HG02678 (cell line): Measurements from ENCODE around the gene PTX3.

Experiments used
- ATAC-seq: cut with Tn5 transposase; IDR thresholded peaks from one replicate; pipeline ENCODE4 v1.9.1; 2021; ENCODE audit warnings: mild to moderate bottlenecking, moderate library complexity; ENCODE audit not compliant: unreplicated experiment

The PTX3 gene

DNA sequence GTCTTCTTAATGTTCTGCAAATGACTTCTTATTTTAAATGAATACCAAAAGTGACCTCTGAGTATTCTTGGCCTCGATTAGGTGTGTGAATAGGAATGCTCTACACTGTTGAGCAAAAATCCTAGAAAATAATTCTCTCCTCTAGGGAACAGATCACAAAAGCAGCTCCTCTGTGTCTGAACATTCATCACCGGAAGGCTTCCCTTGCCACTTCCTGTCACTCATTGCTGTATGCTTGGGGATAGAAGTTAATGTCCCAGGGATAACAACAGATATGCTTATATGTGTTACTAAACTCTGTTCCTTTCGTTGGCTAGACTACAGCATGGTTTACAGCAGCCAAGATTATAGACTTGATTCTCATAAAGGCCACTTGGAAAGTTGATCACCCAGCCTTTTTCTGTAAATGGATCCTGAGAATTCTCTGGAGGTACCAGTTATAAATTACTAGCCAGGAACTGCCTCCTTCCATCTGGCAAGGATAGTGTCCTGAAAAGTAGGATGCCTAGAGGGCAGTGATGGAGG, 16.0 kb upstream of the PTX3 start:
- ATAC-seq: no peak

DNA sequence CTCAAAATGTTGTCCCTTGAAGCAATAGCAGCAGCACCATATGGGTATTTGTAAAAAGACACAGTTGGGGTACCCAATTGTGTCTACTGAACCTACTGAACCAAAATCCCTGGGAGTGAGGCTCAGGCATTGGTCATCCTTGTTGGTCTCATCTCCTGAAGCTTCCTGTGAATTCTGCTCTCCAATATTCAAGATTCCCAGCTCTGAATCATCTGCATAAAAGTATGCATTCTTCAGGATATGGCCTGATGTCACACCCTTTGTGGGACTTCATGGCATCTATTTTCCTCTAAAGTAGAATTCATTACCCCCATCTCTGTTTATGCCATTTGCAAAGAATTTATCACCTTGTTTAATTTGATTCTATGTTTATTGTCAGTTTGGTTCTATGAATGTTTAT, 13.3 kb upstream of the PTX3 start:
- ATAC-seq: no peak

DNA sequence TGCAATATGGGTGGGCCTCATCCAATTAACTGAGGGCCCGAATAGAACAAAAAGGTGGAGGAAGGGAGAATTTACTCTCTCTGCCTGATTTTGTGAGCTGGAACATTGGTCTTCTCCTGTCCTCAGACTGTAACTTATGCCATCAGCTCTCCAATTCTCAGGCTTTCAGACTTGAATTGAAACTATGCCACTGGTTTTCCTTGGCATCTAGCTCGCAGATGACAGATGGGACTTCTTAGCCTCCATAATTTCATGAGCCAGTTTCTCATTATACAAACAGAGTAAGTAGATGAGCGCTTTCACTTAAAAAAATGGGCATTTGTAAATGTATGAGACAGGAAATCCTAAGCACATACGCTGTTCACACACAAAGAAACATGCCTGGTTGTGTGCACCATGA, 8.7 kb upstream of the PTX3 start:
- no peak for ATAC-seq

DNA sequence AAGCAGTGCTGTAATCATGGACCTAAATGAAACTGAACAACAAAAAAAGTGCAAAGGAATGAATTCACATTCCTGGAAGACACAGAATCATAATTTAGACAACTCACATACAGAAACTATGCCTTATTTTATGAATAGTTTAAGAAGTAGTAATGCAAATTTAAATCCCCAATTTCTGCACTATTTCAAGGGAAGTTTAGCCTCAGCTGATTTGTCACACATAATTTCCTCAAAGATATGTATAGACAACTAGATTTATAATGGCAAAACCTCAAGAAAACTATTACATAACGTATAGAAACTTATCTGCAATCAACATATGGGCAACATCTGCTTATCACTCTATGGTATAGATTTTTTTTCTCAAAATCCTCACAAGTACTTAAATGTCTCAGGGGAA, 7.8 kb upstream of the PTX3 start:
- ATAC-seq: no peak

DNA sequence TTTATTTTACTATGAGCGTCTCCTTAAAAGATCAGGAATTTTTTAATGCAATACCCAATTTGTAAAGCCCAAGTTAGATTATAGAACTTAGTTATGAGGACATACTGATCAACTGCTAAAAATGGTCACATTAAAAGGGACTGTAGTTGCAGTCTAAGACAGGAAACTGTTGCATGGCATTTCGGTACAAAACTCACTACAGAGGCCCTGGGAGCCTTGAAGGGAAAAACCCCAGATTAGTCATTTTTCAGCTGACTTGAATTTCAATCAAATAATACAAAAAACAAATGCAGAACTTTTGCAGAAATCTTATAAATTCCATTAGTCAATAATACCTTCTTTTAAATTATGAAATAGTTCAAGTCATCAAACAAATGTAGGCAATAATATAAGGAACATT, 6.9 kb upstream of the PTX3 start:
- no peak for ATAC-seq

DNA sequence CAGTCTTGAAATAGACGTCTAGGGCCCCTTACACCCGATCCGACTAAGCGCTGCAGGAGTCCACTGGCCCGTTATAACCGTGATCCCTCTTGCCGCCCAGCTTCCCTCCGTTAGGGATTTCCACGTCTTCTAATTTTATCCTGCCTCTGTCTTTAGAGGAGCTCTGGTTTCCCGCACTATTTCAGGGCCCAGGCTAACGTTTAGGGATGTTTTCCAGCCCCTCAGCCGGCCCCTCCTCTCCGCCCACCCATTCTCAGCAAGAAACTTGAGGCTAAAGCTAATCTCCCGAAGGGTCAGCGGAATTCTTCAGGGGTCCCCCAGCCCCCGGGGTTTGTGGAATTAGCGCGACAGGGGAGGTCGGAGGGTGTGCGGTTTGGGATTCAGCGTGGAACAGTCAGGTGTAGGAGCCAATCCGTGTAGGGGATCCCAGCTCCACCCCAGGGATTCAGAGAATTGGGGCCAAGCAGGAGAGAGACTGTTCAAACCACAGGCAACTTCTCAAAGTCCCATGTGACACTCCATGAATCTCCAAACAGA, 1.6 kb downstream of the PTX3 start:
- ATAC-seq: no peak

DNA sequence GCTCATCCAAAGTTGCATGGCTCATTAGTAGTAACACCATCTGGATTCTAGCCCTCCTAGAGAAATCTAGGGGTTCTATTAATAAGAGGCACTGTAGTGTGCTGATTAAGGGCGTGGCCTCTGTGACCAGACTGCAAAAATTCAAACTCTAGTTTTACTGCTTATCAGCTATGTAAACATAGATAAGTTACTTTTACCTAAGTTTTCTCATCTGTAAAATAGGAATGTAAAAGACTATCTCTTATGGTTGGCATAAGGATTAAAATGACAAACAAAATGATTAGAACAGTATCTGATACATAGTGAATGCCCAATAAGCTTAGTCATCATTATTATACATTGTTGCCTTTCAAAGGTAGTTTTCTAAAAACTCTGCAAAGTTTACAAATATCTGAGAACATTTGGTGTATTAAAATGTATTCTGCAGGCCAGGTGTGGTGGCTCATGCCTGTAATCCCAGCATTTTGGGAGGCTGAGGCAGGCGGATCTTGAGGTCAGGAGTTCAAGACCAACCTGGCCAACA, 4.5 kb downstream of the PTX3 start:
- ATAC-seq: no peak

DNA sequence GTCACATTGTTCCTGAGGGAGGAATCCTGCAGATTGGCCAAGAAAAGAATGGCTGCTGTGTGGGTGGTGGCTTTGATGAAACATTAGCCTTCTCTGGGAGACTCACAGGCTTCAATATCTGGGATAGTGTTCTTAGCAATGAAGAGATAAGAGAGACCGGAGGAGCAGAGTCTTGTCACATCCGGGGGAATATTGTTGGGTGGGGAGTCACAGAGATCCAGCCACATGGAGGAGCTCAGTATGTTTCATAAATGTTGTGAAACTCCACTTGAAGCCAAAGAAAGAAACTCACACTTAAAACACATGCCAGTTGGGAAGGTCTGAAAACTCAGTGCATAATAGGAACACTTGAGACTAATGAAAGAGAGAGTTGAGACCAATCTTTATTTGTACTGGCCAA, 6.1 kb downstream of the PTX3 start:
- ATAC-seq: no peak

DNA sequence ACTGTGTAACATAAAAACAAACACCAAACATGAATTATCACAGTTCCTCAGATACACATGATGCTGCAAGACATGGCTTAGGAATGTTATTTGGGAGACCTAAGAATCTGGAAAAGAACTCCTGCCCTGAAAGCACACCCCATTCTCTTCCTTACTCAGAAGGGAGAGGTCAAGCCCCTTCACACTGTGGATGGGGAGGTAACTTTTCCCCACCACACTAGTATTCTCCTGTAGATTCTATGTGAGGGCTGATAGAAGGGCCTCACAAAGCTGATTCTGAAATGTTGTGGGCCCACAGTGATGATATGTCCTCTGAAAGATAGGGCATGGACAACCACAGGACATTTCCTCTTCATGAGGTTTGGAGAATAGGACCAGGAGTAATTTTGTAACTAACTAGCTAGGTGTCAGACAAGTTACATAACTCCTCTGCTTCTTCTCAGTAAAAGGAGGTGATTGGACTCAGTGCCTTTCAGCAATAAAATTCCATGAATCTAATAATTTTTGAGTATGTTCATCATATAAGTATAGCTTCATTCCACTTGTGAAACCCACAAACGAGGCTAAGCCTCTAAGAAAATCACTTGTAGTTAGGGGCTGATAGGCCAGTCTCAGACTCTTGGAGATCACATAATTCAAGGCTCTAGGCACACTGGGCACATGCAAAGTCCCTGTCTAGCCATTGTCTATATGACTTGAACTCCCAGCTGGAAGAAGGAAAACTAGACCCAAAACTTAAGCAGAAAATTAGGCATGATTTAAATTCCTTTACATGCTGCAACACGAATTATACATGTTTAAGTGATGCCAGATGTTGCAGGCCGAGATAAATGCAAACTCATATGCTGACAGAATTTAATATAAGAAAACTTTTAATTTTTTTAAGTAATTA, 7.5 kb downstream of the PTX3 start:
- no peak for ATAC-seq

DNA sequence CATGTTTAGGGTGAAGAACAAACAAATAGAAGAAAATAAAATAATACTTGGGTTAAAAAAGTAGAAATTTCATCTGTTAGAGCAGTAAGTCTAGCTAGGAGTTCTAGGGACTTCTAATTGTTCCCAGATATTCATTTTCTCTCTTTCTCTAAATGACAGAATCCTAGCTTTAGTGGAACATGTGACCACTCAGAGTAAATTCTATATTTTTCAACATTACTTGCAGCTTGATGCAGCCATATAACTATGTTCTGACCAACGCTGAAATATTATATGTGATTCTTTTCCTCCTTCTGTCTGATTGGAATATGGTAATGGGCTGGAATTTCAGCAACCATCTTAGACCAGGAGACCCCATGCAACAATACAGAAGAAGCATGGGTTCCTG, 8.1 kb downstream of the PTX3 start:
- no peak for ATAC-seq

DNA sequence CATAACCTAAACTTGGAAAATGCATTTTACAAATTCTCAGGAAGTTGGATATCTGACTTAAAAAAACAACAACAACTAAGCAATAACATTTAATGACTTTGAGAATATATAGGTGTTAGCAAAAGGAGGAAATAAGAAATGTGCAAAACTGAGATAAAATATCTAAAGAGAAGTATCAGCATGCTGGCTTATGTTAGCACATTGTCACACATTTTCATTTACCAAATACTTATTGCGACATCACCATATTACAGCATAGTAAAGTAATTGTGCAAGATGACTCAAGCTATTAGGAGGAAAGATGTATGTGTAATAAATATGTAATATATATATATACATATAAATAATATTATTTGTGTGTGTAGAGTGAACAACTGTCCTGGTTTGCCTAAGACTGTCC, 9.2 kb downstream of the PTX3 start:
- no peak for ATAC-seq

DNA sequence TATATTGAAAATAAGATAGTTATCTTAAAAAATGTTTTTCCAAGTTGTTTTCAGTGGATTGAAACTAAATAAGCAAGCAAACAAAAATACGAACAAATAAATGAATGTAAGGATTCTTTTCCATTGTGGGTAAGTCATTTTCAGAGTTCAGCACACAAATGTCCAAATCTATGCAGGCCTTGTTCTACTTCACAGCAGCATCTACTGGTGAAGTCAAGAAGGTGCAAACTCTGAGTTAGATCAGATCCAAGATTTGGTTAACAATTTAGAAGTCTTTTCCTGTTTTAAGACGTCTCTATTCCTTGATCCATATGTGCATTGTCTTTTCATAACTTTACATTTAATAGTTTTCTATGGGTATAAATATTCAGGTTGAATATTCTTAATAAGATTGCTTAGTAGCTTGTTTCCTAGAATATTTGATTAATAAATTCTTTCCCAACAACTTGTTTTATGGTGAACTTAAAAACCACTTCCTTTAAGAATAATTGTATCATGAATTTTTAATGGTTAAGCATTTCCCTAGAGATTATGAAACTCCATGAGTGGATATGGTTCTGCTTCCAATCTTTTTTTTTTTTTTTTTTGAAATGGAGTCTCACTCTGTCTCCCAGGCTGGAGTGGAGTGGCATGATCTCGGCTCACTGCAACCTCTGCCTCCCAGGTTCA, 10.5 kb downstream of the PTX3 start:
- ATAC-seq: no peak

DNA sequence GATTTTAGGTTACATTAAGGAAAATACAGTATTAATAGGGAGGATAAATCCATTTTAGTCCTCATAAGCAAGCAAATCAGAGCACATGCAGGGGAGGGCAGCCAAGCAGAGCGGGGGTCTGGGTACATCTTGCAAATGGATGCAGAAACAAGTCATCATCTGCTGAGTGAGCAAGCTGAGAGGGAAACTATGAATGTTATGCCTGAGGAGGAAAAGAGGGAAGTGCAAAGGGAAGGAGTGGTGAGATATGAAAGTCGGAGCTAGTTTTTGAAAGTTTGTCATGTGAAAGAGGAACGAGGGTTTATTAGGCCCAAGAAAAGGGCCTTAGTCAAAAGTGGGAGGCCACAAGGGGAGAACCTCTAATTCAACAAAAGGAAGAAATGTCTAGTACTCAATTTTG, 15.4 kb downstream of the PTX3 start:
- ATAC-seq: no peak

DNA sequence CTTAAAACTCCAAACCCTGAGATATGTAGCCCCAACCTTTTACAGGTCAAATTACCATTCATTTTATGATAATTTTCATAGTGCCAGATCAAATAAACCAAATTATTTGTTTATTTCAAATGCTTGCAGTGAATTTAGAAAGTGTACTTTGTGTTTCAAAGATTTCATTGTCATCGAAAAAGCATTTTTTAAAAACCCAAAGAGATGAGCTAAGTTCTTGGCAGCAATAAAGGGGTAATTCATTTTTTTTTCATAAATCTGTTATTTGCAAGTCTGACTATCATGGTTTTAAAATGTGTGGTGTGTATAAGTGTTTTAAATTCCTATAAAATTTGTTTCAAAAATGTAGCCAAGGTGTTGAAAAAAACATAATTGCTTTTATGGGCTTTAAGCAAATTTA, 17.2 kb downstream of the PTX3 start:
- ATAC-seq: no peak

DNA sequence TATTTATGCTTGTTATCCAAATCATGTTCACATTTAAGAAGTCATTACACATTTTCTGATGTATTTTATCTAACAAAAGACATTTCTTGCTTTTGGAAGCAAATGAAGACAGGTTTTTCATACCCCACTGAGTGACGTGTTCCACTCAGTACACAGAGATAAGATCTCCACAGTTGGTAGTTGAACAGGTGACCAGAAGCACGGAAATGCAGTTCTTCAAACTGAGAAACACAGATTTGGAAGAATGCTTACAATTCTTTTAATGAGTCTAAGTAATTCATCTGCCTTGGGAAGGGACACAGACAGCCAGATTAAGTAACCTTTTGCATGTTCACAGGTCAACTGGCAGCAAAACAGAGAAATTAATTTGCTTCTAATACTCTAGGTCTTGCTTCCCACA, 23.1 kb downstream of the PTX3 start:
- no peak for ATAC-seq

DNA sequence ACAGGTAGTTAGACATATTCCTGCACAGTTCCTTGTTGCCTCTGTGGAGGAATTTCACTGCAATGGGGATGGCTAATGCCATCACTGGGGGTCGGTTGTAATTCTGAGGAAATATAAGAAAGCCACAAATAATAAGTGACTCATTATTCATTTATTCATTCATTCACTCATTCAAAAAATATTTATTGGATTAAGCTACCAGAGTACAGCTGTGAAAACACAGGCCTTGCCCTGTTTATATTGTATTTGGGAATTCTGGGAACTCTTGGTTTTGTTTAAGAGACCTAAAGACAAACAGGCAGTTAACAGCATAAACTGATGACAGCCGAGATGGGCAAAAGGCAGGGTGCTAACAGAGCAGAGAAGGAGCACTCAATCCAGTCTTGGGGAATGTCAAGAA, 23.6 kb downstream of the PTX3 start:
- ATAC-seq: no peak

DNA sequence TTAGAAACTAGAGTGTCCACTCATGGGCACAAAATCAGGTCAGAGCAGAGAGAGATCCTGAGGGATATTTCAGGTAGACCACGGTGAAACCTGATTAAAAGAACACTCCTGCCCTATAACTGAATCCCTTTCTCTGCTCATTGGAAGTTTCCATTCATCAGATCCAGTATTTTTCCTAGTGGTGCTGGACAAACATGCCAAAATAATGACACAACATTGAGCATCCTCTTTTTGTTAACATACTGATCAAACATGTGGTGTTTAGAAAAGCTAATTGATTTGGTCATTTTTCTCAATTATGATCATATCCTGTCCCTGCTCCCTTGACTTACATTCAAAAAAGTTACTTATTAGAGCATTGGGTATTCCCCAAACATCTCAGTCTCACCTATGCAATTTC, 27.2 kb downstream of the PTX3 start:
- ATAC-seq: no peak

DNA sequence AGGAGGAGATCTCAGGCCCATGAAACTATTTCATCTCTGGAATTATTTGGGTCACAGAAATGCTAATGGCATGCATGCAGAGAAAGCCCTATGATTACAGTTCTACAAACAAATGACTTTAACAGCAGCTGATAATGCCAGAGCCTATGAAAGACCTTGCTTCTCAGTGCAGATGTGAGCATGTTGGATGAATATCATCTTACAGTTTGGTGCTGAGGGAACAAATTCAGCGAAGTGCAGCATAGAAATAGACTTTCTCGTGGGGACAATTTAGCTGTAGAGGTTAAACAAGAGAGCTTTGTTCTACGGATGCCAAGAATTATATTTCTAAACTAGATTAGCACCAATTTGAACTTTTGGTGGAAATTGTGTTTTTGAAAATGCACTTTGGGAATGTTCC, 27.7 kb downstream of the PTX3 start:
- ATAC-seq: no peak

DNA sequence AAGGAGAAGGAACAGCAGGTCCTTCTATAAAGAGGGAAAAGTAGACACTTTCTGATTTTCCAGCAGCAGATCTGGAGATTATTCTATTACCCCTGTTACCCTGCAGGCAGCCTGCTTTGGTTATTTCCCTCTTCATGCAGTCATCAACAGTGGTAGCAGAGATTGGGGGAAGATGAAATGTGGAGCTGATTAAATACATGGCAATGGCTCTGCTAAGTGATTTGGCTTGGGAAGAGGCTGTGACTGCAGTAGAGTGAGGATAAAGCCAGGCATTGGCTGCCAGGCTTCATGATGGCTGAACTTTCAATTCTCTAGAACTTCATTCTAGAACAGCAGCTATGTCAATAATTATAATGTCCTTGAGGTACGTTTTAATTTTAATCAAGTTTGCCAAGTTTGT, 29.1 kb downstream of the PTX3 start:
- ATAC-seq: no peak

DNA sequence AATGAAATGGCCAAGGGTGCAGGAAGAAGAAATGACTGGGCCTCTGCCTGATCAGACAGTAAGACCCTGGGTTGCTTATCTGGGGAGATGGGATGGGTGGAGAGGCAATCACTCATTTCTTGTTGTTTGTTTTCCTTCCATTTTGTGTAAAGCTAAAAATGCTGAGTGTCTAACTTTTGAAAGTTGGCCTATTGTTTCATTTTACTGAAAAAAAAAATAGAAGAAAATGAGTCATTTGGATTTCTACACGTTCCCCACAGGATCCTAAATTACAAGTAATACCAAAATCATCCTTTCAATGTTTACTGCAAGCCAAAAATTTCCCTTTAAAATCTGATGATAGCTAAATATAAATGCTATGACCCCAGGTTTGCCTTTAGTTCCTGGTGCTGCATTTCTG, 30.6 kb downstream of the PTX3 start:
- no peak for ATAC-seq

DNA sequence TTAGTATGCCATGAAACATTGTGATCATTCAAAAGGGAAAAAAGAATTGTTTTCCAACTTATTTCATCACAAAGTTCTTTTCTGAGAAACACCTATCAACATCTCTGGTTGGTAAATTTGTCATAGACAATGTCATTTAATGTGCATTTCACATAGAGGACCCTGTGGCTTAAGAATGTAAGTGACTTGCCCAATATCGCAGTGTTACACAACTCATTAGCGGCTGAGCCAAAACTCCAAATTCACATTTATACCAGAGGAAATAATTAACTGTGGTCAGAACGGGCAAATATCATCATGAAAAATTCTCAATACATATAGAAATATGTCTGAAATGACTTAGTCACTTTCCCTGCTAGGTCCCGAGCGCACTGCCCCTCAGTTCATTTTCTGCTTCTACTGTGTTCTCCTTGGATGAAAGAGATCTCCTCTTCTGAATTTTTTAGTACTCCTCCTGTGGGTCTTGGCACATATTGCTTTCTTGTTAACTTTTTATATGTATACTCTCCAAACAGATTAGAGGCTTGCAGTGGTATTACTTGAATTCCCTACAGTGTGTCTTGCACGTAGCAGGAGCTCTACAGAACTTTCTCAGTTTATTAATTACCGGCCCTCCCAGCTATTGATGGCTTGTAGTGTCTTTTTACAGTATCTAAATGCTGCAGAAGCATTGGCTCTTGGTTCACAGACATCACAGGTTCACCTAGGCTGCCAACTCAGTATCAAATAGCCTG, 33.1 kb downstream of the PTX3 start:
- ATAC-seq: no peak
